Astrocyte of the hippocampus (primary cell): ENCODE data around the gene ADGB.
A peak's percentile ranks its signal among the peaks of the same experiment; 100 is the strongest.
"Not testable (repeated sequence)": the region's sequence is repeated elsewhere in the genome, so short reads cannot be mapped to it uniquely, and the experiment has no call there.

Experiments used
- DNase-seq: peaks from one replicate; pipeline ENCODE4 v3.0.0; 2011; ENCODE audit warnings: low read depth, low spot score

Gene ADGB

DNA sequence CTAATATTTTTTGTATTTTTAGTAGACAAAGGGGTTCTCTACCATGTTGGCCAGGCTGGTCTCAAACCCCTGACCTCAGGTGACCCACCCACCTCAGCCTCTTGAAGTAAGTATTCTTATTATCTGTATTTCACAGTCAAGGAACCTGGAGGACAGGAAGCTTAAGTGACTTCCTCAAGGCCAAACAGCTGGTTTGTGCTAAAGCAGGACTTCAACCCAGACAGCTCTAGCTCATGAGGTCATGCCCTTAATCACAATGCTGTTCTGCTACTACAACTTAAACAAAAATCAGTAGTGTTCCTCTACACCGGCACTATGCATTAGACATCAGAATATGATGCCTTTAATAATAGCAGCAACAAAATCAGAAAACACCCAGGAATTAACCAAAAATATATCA lies 168.9 kb downstream of the ADGB start:
- DNase-seq: no peak

GRCh38 chr6:146768722-146769121 lies 169.9 kb downstream of the ADGB start:
- no peak for DNase-seq

GRCh38 chr6:146770275-146770964 lies 171.6 kb downstream of the ADGB start:
- no peak for DNase-seq

- no peak for DNase-seq
Measured at GRCh38 chr6:146770965-146771735, 172.4 kb downstream of the ADGB start.

GRCh38 chr6:146775220-146775619 lies 176.4 kb downstream of the ADGB start:
- DNase-seq: no peak

- DNase-seq: no peak
Measured at GRCh38 chr6:146781836-146782235, 183.1 kb downstream of the ADGB start.

DNA sequence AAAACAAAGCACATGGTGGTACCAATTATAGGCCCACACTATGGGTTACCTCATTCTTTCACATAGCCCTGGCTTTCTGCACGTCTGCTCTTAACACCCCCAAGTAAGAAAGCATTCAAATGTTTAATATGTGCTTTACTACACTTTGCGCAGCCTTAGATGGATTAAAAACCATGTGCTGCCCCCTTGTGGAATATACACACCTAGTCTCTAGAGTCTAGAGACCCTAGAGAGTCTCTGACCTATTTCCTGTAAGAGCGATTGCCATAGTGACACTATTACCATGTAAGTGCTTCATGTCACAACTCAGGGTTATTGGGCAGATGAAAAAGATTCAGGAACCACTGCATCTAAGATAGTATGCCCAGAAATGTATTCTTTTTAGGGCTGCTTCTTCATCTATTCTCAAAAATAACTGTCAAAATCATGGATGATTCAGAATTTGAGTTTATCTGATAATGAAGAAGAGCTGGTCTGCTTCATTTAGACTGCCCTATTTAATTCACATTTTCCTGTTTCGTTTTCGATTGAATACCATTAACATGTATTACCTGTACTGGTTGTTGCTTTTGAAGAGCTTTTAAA lies 186.3 kb downstream of the ADGB start:
- peak; percentile 31 for DNase-seq

- no peak for DNase-seq
Measured at GRCh38 chr6:146787876-146788508, 189.2 kb downstream of the ADGB start.

- DNase-seq: no peak
Measured at GRCh38 chr6:146790561-146791091, 191.9 kb downstream of the ADGB start.

DNA sequence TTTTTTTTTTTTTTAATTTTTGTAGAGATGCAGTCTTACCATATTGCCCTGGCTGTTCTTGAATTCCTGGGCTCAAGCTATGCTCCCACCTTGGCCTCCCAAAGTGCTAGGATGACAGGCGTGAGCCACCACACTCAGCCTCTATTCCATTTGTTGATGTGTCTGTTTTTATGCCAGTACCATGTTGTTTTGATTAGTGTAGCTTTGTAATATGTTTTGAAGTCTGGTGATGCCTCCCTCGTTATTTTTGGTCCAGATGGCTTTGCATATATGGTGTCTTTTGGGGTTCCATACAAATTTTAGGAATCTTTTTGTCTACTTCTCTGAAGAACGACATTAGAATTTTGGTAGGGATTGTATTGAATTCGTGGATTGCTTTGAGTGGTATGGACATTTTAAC lies 193.2 kb downstream of the ADGB start:
- DNase-seq: no peak

- DNase-seq: not testable (repeated sequence)
Measured at GRCh38 chr6:146793218-146793617, 194.4 kb downstream of the ADGB start.

- no peak for DNase-seq
Measured at GRCh38 chr6:146795479-146796133, 196.8 kb downstream of the ADGB start.

DNA sequence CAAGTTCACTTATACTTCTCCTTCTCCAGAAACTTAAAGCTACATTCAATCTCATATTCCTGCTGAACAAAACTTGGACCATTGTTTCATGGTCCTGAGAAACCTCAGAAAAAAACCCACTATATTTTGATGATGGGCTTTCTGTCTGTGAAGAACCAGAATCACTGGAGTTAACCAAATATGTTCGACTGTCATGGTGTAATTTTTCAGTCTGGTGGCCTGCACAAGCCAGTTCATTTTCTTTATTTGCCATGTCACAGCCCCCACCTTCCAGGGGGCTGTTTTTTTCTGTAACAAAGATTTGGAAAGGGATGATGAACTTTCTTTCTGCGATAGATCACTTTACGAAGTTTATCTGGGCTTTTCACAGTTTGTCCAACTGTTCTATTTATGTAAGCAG lies 204.4 kb downstream of the ADGB start:
- not testable (repeated sequence) for DNase-seq

- DNase-seq: peak; percentile 5
Measured at GRCh38 chr6:146803601-146804000, 204.8 kb downstream of the ADGB start.

DNA sequence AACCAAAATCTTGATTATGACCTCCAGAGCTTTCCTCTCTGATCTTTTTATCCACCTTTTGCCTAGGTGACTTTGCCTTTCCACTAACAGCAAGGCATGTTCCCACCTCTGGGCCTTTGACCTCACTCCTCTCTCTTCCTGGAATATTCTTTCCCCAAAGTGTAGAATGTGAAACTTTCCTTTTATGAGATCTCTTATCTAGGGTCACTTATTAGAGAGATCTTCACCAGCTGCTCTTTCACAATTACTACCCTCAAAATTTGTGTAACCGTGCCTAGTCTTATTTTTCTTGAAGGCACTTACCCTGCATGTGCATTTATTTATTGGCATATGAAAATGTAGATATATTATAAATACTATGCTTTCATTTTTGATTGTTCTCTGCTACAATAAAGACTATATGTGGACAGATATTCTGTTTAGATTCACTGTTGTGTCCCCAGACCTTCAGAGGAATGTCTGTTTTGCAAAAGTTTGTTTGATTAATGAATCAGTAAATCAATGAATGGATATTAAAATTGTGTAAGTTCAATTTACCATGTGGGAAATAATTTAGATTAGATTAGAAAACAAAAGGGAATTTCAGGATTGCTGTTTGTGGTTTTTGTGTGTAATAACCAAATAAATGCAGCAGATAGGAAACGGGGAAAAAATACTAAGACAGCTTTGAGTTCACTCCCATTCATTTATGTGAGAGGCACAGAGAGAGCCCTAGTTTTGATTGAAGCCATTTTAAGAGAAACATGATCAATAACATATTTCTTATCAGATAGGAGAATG lies 207.0 kb downstream of the ADGB start:
- no peak for DNase-seq

DNA sequence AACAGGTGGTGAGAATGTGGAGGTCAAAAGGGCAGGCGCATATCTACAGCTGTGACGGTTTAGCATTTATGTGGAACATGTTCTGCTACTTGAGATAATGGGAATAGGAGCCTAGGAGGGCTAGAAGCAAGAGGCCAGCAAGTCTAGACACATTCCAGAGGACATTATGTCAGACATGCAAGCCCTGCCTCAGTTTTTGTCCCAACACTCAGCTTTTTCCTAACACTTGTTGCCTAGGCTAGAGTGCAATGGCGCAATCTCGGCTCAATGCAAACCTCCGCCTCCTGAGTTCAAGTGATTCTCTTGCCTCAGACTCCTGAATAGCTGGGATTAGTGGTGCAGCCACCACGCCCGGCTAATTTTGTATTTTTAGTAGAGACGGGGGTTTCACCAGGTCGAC lies 210.2 kb downstream of the ADGB start:
- DNase-seq: not testable (repeated sequence)

DNA sequence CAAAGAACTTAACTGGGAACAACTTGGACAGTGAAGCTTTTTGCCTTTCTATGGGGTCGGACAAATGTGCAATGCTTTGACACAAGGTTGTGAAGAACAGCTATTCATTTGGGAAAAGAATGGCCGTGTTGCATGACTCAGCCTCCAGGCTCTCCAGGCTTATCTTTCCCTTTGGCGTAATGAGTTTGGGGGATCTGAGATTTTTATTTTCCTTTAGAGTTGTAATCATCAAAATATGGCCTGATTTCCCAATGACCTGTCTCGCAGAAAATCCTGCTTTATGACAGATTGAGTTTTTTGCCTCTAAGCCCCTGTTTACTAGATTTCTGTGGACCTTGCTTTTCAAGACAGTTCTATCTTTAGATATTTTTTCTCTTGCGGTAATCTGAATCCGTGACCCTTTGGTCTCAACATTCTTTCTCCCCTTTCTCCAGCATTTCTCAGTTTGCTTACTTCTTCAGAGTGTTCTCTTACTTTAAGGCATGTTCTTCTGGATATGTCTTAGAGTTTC lies 214.1 kb downstream of the ADGB start:
- DNase-seq: peak; percentile 84

DNA sequence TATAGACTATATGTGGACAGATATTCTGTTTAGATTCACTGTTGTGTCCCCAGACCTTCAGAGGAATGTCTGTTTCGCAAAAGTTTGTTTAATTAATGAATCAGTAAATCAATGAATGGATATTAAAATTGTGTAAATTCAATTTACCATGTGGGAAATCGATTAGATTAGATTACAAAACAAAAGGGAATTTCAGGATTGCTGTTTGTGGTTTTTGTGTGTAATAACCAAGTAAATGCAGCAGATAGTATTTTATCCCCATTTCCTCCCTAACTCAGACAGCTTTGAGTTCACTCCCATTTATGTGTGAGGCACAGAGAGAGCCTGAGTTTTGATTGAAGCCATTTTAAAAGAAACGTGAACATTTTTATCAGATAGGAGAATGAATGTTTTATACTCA lies 214.8 kb downstream of the ADGB start:
- peak; percentile 16 for DNase-seq

- DNase-seq: no peak
Measured at GRCh38 chr6:146814148-146814750, 215.5 kb downstream of the ADGB start.
